GM19328 (cell line): ENCODE data around the gene SUCNR1.

Source experiments
- ATAC-seq: cut with Tn5 transposase; IDR thresholded peaks from one replicate; pipeline ENCODE4 v1.9.1; 2021; ENCODE audit warnings: mild to moderate bottlenecking, moderate library complexity; ENCODE audit not compliant: unreplicated experiment

SUCNR1 gene

GRCh38 chr3:151933234-151933853 lies 59.9 kb downstream of the SUCNR1 start:
- ATAC-seq = no peak
